Measurements from ENCODE around the gene ESPNL. TPM values are rescaled to one million over a fixed set of nuclear protein-coding genes. Genes with fewer than 3 reads are reported as not detected.

ESPNL gene
- total RNA-seq, 4 donors from 2014 or later: 0.19 to 0.47 (median 0.25) TPM

GRCh38 chr2:238159071-238159539, 59.0 kb downstream of the ESPNL start:
- ATAC-seq (ENCODE audit: low FRiP score) (peak; percentile 15), DNase-seq (ENCODE audit: low spot score) (no peak)
- TF ChIP-seq, protein P1, sequence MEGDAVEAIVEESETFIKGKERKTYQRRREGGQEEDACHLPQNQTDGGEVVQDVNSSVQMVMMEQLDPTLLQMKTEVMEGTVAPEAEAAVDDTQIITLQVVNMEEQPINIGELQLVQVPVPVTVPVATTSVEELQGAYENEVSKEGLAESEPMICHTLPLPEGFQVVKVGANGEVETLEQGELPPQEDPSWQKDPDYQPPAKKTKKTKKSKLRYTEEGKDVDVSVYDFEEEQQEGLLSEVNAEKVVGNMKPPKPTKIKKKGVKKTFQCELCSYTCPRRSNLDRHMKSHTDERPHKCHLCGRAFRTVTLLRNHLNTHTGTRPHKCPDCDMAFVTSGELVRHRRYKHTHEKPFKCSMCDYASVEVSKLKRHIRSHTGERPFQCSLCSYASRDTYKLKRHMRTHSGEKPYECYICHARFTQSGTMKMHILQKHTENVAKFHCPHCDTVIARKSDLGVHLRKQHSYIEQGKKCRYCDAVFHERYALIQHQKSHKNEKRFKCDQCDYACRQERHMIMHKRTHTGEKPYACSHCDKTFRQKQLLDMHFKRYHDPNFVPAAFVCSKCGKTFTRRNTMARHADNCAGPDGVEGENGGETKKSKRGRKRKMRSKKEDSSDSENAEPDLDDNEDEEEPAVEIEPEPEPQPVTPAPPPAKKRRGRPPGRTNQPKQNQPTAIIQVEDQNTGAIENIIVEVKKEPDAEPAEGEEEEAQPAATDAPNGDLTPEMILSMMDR (IDR thresholded peaks at IDR 0.05): no peak

- no peak for DNase-seq (ENCODE audit: low spot score)
- TF ChIP-seq, protein P1 (IDR thresholded peaks at IDR 0.05): no peak
- no peak for ATAC-seq (ENCODE audit: low FRiP score)
Observed at GRCh38 chr2:238159661-238160205, 59.6 kb downstream of the ESPNL start.

DNA sequence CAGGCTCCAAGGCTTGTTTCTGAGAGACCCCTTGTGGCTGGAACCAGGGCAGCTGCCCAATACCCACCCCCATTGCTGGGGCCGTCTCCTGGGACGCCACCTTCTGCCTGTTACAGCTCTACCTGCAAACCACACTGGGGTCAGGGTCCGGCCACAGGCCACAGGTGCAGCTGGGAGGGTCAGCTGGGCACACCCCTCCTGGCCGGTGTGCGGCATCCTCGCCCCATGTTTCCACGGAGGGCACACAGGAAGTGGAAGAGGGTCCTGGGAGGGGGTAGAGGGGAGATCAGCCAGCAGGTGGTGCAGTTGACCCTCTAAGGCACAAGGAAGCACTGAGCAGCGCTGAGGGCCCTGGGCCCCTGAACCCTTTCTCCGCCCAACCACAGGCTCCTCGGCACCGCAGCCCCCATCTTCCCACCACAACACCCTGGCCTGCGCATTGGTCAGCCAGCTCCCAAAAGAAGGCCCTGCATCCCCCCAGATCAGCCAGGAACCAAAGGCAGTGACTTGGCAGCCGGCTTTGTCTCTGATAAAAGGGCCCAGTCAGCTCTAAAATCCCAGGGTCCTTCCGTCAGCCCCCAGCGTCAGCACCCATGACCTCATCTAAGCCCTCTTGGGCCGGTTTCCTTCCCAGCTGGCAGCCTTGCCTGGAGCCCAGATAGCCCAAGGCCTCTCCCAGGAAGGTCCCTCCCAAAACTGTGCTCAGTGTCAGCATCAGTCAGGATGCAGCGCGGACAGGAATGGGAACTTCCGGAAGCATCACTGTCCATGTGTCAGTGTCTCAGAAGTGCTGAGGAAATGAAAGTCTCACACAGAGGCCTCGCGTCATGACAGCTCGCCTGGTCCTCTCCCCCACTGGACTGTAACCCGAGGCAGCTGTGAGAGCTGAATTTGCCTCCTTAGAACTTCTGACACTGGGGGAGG, 60.3 kb downstream of the ESPNL start:
- ATAC-seq (ENCODE audit: low FRiP score) (no peak), DNase-seq (ENCODE audit: low spot score) (no peak)
- TF ChIP-seq, protein P1 (IDR thresholded peaks at IDR 0.05): no peak

DNA sequence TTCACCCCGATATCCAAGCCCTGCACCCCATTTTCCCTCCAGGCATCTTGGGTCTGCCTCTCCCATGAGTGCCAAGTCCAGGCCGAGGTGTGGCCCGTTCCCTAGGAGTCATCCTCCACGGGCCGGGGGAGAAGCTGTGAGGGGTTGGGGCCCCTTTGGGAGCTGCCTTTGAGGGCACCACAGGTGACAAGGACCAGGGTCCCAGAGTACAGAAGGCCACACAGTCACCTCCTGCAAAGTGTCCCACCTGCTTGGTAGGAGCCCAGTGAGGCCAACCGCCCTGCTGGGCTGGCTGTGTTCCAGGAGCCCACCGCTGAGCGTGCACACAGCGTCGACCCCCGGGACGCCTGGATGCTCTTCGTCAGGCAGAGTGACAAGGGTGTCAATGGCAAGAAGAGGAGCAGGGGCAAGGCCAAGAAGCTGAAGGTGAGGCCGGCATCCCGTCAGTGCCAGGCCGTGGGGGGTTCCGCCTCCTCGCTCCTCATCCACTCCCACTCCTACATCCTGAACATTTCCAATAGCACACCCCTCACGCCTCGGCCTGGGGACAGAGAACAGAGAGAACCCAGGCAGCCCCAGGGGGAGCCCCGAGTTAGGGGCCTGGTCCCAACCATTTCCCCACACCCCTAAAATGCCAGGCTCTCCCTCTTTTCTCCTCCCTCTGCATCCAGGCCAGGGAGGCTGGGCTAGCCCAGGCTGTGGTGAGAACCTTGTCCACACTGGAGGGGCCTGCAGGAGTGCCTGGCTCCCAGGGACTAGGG, 61.3 kb downstream of the ESPNL start:
- TF ChIP-seq, protein P1 (IDR thresholded peaks at IDR 0.05): no peak
- ATAC-seq (ENCODE audit: low FRiP score) (no peak), DNase-seq (ENCODE audit: low spot score) (no peak)

DNA sequence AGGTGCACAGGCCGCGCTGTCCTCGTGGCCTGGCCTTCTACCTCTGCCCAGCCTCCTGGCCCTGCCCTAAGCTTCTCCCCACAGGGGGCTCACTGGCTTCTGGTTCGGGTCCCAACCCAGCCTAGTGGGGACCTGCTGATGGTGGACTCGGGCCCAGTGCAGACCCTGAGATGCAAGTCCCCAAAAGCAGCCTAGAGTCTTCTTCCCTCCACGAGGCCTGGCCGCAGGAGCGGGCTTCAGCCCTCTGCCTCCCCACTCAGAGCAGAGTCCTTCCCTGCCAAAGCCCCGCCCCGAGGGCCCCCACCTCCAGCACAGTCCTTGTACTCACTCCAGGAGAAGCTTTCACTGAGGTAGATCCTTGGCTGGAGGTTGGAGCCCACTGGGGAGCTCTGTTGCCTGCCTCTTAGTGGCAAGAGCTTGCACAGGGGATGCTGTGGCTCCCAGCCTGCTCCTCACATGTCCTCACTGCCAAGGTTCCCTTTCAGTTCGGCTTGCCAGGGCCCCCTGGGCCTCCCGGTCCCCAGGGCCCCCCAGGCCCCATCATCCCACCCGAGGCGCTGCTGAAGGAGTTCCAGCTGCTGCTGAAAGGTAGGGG, 62.2 kb downstream of the ESPNL start:
- DNase-seq (ENCODE audit: low spot score) (no peak), ATAC-seq (ENCODE audit: low FRiP score) (no peak)
- TF ChIP-seq, protein P1 (IDR thresholded peaks at IDR 0.05): no peak

DNA sequence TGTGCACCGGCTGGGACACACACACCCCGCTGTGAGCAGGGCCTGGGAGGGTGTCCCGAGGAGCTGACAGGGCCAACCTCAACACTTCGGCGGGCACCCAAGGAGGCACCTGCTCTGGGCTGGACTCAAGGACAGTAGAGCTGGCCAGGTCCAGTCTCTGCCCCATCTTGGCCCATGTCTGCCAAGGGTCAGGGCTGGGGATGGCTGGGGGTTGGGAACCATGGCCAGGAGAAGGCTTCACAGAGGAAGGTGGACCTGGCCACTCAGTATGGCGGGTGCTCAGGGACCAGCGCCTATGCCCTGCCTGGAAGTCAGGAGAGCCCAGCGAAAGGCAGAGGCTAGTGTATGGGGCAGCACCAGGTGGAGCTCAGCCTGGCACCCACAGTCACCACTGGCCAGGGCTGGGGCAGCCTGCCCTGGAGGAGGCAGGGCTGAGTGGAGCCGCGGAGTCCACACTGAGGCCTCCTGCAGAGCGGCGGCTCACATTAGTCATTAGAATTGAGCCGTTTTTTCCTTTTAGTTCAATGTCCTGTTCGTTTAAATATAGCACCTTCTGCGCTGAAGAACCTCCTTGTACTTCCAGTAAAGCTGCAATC, 62.8 kb downstream of the ESPNL start:
- ATAC-seq (ENCODE audit: low FRiP score) (no peak), DNase-seq (ENCODE audit: low spot score) (no peak)
- TF ChIP-seq, protein P1 (IDR thresholded peaks at IDR 0.05): no peak
